ENCODE data around the gene MCF2L2. TPM values are rescaled to one million over a fixed set of nuclear protein-coding genes. Genes with fewer than 3 reads are reported as not detected.

The MCF2L2 gene
- total and polyA plus RNA-seq, 2 of the 13 experiments (the other 11 are each of a cell fraction or from before 2014, with no cell fraction given): not detected

DNA sequence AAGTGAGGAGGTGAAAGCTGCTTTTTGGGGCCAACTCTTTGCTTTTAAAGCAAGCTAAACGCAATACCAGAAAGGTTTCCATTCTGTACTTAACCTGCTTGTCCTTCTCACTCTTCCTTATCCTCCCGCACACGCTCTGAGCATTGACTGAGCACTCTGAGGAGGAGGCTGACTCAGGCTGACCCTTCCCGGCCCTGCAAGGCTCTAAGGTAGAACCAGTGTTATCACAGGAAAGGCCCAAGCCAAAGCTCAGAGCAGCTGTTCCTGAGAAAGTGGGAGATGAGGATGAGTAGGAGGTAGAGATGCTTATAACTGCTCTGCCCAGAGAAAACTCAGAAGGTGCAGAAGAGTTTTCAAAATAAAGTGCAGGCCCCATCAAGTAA lies 173.1 kb downstream of the MCF2L2 start (continued):
- TF ChIP-seq, protein P1, sequence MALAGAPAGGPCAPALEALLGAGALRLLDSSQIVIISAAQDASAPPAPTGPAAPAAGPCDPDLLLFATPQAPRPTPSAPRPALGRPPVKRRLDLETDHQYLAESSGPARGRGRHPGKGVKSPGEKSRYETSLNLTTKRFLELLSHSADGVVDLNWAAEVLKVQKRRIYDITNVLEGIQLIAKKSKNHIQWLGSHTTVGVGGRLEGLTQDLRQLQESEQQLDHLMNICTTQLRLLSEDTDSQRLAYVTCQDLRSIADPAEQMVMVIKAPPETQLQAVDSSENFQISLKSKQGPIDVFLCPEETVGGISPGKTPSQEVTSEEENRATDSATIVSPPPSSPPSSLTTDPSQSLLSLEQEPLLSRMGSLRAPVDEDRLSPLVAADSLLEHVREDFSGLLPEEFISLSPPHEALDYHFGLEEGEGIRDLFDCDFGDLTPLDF (CRISPR knock-in tag; IDR thresholded peaks at IDR 0.05): no peak

DNA sequence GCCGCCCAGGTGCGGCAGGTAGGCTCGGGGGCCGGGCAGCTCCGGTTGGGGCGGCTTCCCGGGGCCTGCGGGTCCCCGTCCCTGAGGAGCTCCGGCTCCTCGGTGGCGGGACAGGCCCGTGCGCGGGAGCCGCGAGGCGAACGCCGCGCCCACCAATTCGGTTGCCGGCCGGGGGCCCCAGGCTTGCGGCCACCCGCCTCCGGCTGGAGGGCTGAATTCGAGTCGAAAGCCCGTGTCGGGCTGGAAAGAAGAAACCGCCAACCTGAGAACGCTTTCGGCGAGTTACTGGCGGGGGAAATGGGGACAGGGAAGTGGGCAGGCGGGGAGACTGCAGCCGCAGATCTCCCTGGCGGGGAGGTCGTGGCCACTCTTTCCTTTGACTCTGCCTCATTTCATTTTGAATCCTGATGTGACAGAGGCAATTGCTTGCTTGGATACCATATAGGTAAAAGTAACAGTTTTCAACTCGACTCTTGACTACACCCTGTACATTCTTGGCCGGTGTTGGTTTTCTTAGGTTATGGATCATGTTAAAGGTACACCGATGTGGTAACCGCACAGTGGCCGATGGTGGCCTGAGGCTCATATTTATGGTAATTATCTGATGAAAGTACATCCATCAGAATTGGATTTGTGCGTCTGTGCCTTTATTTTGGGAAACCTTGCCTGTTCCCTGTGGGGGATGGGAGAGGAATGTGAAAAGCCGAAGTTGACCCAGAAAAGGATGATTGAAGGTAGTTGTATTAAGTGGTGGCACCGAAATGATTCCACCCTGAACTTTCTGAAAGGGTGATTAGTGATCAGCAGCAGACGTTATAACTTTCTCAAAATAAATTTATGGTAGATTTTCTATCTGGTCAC lies 173.7 kb downstream of the MCF2L2 start:
- CTCF ChIA-PET (ENCODE audit: low intra/inter-chr PET ratio, low total read pairs): no interaction called here
- ATAC-seq: no peak
- POLR2A ChIA-PET: no interaction called here
- Histone ChIP-seq H3K4me2 (ENCODE audit: low read depth, low read length) (peak overlapping the region; percentile 80; the same call in 1 of the 2 replicates), H3K9me3 (ENCODE audit: low read length) (no peaks in the 10 kb centered on the region), H3K9ac (ENCODE audit: insufficient read depth, low read depth, low read length) (no peak overlapping the region), H4K20me1 (ENCODE audit: insufficient read depth, low read length) (no peaks in the 10 kb centered on the region), H2AFZ (ENCODE audit: low read length) (no peak overlapping the region), H3K27me3 (ENCODE audit: control insufficient read depth in 1 of 2, insufficient read depth in 2 of 2, low read length in 2 of 2) (peaks cover 6 to 61% of the 10 kb centered on the region in 2 experiments; a peak in 3 of 5 replicates), H3K4me1 (ENCODE audit: insufficient read depth, low read length) (peaks cover 12% of the 10 kb centered on the region), H3K27ac (ENCODE audit: extremely low read length, insufficient read depth, low read length) (no peak overlapping the region), H3K79me2 (ENCODE audit: insufficient read depth, low read length) (no peaks in the 10 kb centered on the region), H3K36me3 (replicated peaks in 1 of 2; ENCODE audit: control insufficient read depth in 1 of 2, insufficient read depth in 2 of 2, low read length in 2 of 2) (no peaks in the 10 kb centered on the region), H3K4me3 (replicated peaks in 1 of 3; ENCODE audit: insufficient read depth in 1 of 3, low read depth in 2 of 3, low read length in 3 of 3) (peak overlapping the region in 1 of 3 experiments; percentile 65; a peak in 1 of 6 replicates)
- in situ Hi-C loops (cut with HindIII; ENCODE audit: extremely low pct_ligation_motif_present, low pct_unique_long_range_greater_than_20kb) (no loop called here), intact Hi-C loops (cut with micrococcal nuclease; ENCODE audit: unreplicated experiment) (loop anchor here (5.0 kb wide), 1 partner anchor 128 kb away; no protein-coding TSS in a partner anchor)
- DNase-seq (ENCODE audit: low spot score): no peak
- WGBS (ENCODE audit: low lambda C conversion rate): 70% methylated on average over 42 of the region's 49 CpGs
- TF ChIP-seq TEAD3 (CRISPR knock-in tag; optimal IDR thresholded peaks at IDR 0.05; ENCODE audit: borderline replicate concordance): no peak
- no peak for TF ChIP-seq ZNF251 (CRISPR knock-in tag; IDR thresholded peaks at IDR 0.05)
- TF ChIP-seq, protein P2, sequence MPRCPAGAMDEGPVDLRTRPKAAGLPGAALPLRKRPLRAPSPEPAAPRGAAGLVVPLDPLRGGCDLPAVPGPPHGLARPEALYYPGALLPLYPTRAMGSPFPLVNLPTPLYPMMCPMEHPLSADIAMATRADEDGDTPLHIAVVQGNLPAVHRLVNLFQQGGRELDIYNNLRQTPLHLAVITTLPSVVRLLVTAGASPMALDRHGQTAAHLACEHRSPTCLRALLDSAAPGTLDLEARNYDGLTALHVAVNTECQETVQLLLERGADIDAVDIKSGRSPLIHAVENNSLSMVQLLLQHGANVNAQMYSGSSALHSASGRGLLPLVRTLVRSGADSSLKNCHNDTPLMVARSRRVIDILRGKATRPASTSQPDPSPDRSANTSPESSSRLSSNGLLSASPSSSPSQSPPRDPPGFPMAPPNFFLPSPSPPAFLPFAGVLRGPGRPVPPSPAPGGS (CRISPR knock-in tag; IDR thresholded peaks at IDR 0.05): no peak
- no peak for TF ChIP-seq KAT7 (CRISPR knock-in tag; IDR thresholded peaks at IDR 0.05; ENCODE audit: borderline replicate concordance)
- TF ChIP-seq, protein P3, sequence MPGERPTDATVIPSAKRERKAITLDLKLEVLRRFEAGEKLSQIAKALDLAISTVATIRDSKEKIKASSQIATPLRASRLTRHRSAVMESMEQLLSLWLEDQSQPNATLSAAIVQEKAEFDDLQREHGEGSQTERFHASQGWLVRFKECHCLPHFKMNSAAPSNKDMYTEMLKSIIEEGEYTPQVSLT (CRISPR knock-in tag; IDR thresholded peaks at IDR 0.05; ENCODE audit: borderline replicate concordance, low read depth): no peak
- TF ChIP-seq ZNF746 (CRISPR knock-in tag; IDR thresholded peaks at IDR 0.05): no peak
- TF ChIP-seq ZNF296 (CRISPR knock-in tag; conservative IDR thresholded peaks at IDR 0.05): no peak
- TF ChIP-seq ZFP37 (CRISPR knock-in tag; IDR thresholded peaks at IDR 0.05; ENCODE audit: borderline replicate concordance): no peak
- no peak for TF ChIP-seq ARNTL (CRISPR knock-in tag; IDR thresholded peaks at IDR 0.05)
- TF ChIP-seq MYC (CRISPR knock-in tag; IDR thresholded peaks at IDR 0.05; ENCODE audit: borderline replicate concordance): no peak
- no peak for TF ChIP-seq BORCS8-MEF2B (CRISPR knock-in tag; IDR thresholded peaks at IDR 0.05)
- TF ChIP-seq, protein P4, sequence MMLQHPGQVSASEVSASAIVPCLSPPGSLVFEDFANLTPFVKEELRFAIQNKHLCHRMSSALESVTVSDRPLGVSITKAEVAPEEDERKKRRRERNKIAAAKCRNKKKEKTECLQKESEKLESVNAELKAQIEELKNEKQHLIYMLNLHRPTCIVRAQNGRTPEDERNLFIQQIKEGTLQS (CRISPR knock-in tag; IDR thresholded peaks at IDR 0.05): no peak
- TF ChIP-seq LCORL (IDR thresholded peaks at IDR 0.05): no peak
- no peak for TF ChIP-seq LCORL (CRISPR knock-in tag; IDR thresholded peaks at IDR 0.05)
- FAIRE-seq: no peak
- BruUV-seq (replicated peaks): no TSS peak

All from HepG2 (cell line).